Kidney epithelial cell (primary cell): ENCODE results near the gene F2RL3. TPM values are rescaled to one million over a fixed set of nuclear protein-coding genes. Genes with fewer than 3 reads are reported as not detected.

Experiments used
- DNase-seq: peaks from one replicate; pipeline ENCODE4 v3.0.0-alpha.2; 2010; ENCODE audit warnings: low read depth
- H3K27me3 ChIP-seq: 2 replicates; pipeline ENCODE4 v1.6.0; 2011; ENCODE audit warnings: low read length; ENCODE audit not compliant: control insufficient read depth, insufficient read depth
- H3K36me3 ChIP-seq: 2 replicates; pipeline ENCODE4 v1.5.1; 2011; ENCODE audit warnings: low read length; ENCODE audit not compliant: control insufficient read depth, insufficient read depth
- H3K4me3 ChIP-seq: 2 replicates; pipeline ENCODE4 v1.5.1; 2011; ENCODE audit warnings: low read depth, mild to moderate bottlenecking, control low read depth, low read length
- total RNA-seq: library from RNA; depleted of rRNA; stranded (reverse); fragments of >200 nt; gene quantifications from 2 replicates; pipeline ENCODE4 v1.2.3, GENCODE V29; 2015
- TF ChIP-seq, protein P1 (sequence below): IDR thresholded peaks from 2 replicates; pipeline ENCODE4 v1.5.1; 2011; ENCODE audit warnings: mild to moderate bottlenecking, moderate library complexity, low read length, control low read depth, inconsistent platforms; ENCODE audit not compliant: insufficient read depth, poor library complexity, severe bottlenecking

F2RL3 gene
- total RNA-seq, 1 donor from 2014 or later: 0.88 TPM

DNA sequence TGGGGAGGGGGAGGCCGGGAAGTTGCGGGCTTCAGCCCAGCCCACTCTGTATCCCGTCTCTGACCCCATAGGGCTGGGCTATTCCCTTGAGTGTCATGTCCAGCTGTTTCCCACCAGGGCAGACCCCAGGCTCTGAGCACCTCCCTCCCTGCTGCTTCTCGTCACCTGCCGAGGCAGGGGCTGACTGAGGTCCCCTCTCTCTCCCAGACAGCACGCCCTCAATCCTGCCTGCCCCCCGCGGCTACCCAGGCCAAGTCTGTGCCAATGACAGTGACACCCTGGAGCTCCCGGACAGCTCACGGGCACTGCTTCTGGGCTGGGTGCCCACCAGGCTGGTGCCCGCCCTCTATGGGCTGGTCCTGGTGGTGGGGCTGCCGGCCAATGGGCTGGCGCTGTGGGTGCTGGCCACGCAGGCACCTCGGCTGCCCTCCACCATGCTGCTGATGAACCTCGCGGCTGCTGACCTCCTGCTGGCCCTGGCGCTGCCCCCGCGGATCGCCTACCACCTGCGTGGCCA lies 625 bp downstream of the F2RL3 start:
- TF ChIP-seq, protein P1, sequence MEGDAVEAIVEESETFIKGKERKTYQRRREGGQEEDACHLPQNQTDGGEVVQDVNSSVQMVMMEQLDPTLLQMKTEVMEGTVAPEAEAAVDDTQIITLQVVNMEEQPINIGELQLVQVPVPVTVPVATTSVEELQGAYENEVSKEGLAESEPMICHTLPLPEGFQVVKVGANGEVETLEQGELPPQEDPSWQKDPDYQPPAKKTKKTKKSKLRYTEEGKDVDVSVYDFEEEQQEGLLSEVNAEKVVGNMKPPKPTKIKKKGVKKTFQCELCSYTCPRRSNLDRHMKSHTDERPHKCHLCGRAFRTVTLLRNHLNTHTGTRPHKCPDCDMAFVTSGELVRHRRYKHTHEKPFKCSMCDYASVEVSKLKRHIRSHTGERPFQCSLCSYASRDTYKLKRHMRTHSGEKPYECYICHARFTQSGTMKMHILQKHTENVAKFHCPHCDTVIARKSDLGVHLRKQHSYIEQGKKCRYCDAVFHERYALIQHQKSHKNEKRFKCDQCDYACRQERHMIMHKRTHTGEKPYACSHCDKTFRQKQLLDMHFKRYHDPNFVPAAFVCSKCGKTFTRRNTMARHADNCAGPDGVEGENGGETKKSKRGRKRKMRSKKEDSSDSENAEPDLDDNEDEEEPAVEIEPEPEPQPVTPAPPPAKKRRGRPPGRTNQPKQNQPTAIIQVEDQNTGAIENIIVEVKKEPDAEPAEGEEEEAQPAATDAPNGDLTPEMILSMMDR: no peak
- no peak overlapping the region for H3K4me3 ChIP-seq
- peaks cover 3% of the 10 kb centered on the region for H3K27me3 ChIP-seq
- DNase-seq: no peak
- no peaks in the 10 kb centered on the region for H3K36me3 ChIP-seq

GRCh38 chr19:16889883-16890460 lies 1.2 kb downstream of the F2RL3 start:
- no peaks in the 10 kb centered on the region for H3K36me3 ChIP-seq
- TF ChIP-seq, protein P1: no peak
- peaks cover 3% of the 10 kb centered on the region for H3K27me3 ChIP-seq
- no peak for DNase-seq
- H3K4me3 ChIP-seq: no peak overlapping the region

- peaks cover 3% of the 10 kb centered on the region for H3K27me3 ChIP-seq
- TF ChIP-seq, protein P1: no peak
- H3K36me3 ChIP-seq: no peaks in the 10 kb centered on the region
- no peak overlapping the region for H3K4me3 ChIP-seq
- no peak for DNase-seq
These were observed 1.8 kb downstream of the F2RL3 start for GRCh38 chr19:16890461-16891184.

GRCh38 chr19:16891696-16892382 lies 3.0 kb downstream of the F2RL3 start:
- Histone ChIP-seq H3K27me3 (peaks cover 3% of the 10 kb centered on the region), H3K4me3 (no peak overlapping the region), H3K36me3 (no peaks in the 10 kb centered on the region)
- TF ChIP-seq, protein P1: no peak
- no peak for DNase-seq

GRCh38 chr19:16892436-16892835 lies 3.6 kb downstream of the F2RL3 start:
- H3K4me3 ChIP-seq: no peak overlapping the region
- no peaks in the 10 kb centered on the region for H3K36me3 ChIP-seq
- TF ChIP-seq, protein P1: no peak
- DNase-seq: no peak
- peaks cover 3% of the 10 kb centered on the region for H3K27me3 ChIP-seq
